Measurements from ENCODE around the gene CARHSP1. TPM values are rescaled to one million over a fixed set of nuclear protein-coding genes. Genes with fewer than 3 reads are reported as not detected.

The CARHSP1 gene
- total RNA-seq, 1 donor from 2014 or later = 151 TPM

- no peak overlapping the region for H3K27ac ChIP-seq
- H3K4me3 ChIP-seq = no peak overlapping the region
- no peaks in the 10 kb centered on the region for H3K4me1 ChIP-seq
- H3K27me3 ChIP-seq = no peaks in the 10 kb centered on the region
- H3K9me3 ChIP-seq = no peaks in the 10 kb centered on the region
- intact Hi-C loops (cut with DNase I) = no loop called here
- DNase-seq (ENCODE audit: low spot score in 2 of 2) = no peak
- peaks cover 22 to 33% of the 10 kb centered on the region in 2 donors for H3K36me3 ChIP-seq
- no peak for TF ChIP-seq CTCF (IDR thresholded peaks at IDR 0.05)
These were observed 37.4 kb downstream of the CARHSP1 start for GRCh38 chr16:8831450-8831849.

- Histone ChIP-seq H3K4me3 (no peak overlapping the region), H3K9me3 (no peaks in the 10 kb centered on the region), H3K27me3 (no peaks in the 10 kb centered on the region), H3K36me3 (peaks cover 22 to 42% of the 10 kb centered on the region in 2 donors), H3K27ac (no peak overlapping the region), H3K4me1 (no peaks in the 10 kb centered on the region)
- intact Hi-C loops (cut with DNase I) = no loop called here
- no peak for DNase-seq (ENCODE audit: low spot score in 2 of 2)
- no peak for TF ChIP-seq CTCF (IDR thresholded peaks at IDR 0.05)
These were observed 40.2 kb downstream of the CARHSP1 start for GRCh38 chr16:8828541-8829165.

- Histone ChIP-seq H3K27me3 (no peaks in the 10 kb centered on the region), H3K4me1 (no peaks in the 10 kb centered on the region), H3K9me3 (no peaks in the 10 kb centered on the region), H3K27ac (no peak overlapping the region), H3K4me3 (no peak overlapping the region), H3K36me3 (peaks cover 24 to 34% of the 10 kb centered on the region in 2 donors)
- intact Hi-C loops (cut with DNase I) = no loop called here
- no peak for TF ChIP-seq CTCF (IDR thresholded peaks at IDR 0.05)
- DNase-seq (ENCODE audit: low spot score in 2 of 2) = no peak
These were observed 42.4 kb downstream of the CARHSP1 start for GRCh38 chr16:8826278-8826879.

- Histone ChIP-seq H3K27me3 (no peaks in the 10 kb centered on the region), H3K9me3 (no peaks in the 10 kb centered on the region), H3K36me3 (peaks cover 24 to 45% of the 10 kb centered on the region in 2 donors), H3K27ac (no peak overlapping the region), H3K4me3 (no peak overlapping the region), H3K4me1 (no peaks in the 10 kb centered on the region)
- DNase-seq (ENCODE audit: low spot score in 2 of 2) = no peak
- TF ChIP-seq CTCF (IDR thresholded peaks at IDR 0.05) = no peak
- intact Hi-C loops (cut with DNase I) = no loop called here
These were observed 46.4 kb downstream of the CARHSP1 start for GRCh38 chr16:8822403-8822802.

- no peak overlapping the region for H3K27ac ChIP-seq
- intact Hi-C loops (cut with DNase I) = no loop called here
- no peak for DNase-seq (ENCODE audit: low spot score in 2 of 2)
- H3K36me3 ChIP-seq = peaks cover 45 to 63% of the 10 kb centered on the region in 2 donors
- TF ChIP-seq CTCF (IDR thresholded peaks at IDR 0.05) = no peak
- H3K9me3 ChIP-seq = no peaks in the 10 kb centered on the region
- H3K4me1 ChIP-seq = no peaks in the 10 kb centered on the region
- H3K27me3 ChIP-seq = no peaks in the 10 kb centered on the region
- H3K4me3 ChIP-seq = no peak overlapping the region
These were observed 49.3 kb downstream of the CARHSP1 start for GRCh38 chr16:8819411-8820034.

All from ascending aorta (tissue), 2 donors.